Gastrocnemius medialis (tissue), 4 donors: ENCODE results near the gene ROBO2. TPM values are rescaled to one million over a fixed set of nuclear protein-coding genes. Genes with fewer than 3 reads are reported as not detected.

Source experiments
- ATAC-seq, 2 donors: fragments of 150-250 bp; one replicate each; pipeline ENCODE4 v1.9.1; 2016
- DNase-seq, 2 donors: peaks; one replicate each; pipeline ENCODE4 v3.0.0-alpha.2; 2019
- H3K27ac ChIP-seq, 4 donors: fragments of 200-600 bp; sonication (generic); 1 replicate in 1 of 4; 2 replicates in 3 of 4; pipeline ENCODE4 v1.5.1; 2016 to 2018; ENCODE audit warnings: mild to moderate bottlenecking in 2 of 4, moderate library complexity in 1 of 4
- H3K27me3 ChIP-seq, 3 donors: fragments of 200-600 bp; sonication (generic) in 2 of 3; 1 replicate in 1 of 3; 2 replicates in 2 of 3; pipeline versions ENCODE4 v1.5.1 to v1.6.0; 2016 to 2019; ENCODE audit warnings: mild to moderate bottlenecking in 1 of 3, moderate library complexity in 1 of 3
- H3K36me3 ChIP-seq, 2 donors: fragments of 200-600 bp; sonication (generic) in 1 of 2; one replicate each; pipeline ENCODE4 v1.5.1; 2017 to 2018
- H3K4me1 ChIP-seq, 2 donors: fragments of 200-600 bp; sonication (generic) in 1 of 2; one replicate each; pipeline ENCODE4 v1.5.1; 2016 to 2017; ENCODE audit warnings: mild to moderate bottlenecking in 2 of 2
- H3K4me3 ChIP-seq, 4 donors: fragments of 200-600 bp; sonication (generic) in 3 of 4; 1 replicate in 1 of 4; 2 replicates in 3 of 4; pipeline ENCODE4 v1.5.1; 2016 to 2019; ENCODE audit warnings: mild to moderate bottlenecking in 2 of 4
- H3K9me3 ChIP-seq, 3 donors: fragments of 200-600 bp; sonication (generic) in 2 of 3; 1 replicate in 1 of 3; 2 replicates in 2 of 3; pipeline ENCODE4 v1.5.1; 2016 to 2019
- CTCF ChIP-seq, 5 experiments: fragments of 450-650 bp in 3 of 5; fragments of 200-600 bp in 2 of 5; sonication (generic) in 2 of 5; IDR thresholded peaks in 4 of 5; conservative IDR thresholded peaks in 1 of 5; 1 replicate in 4 of 5; 2 replicates in 1 of 5; pipeline ENCODE4 v1.5.1; 2016 to 2019; ENCODE audit warnings: antibody characterized with exemption in 5 of 5, mild to moderate bottlenecking in 3 of 5, moderate library complexity in 3 of 5
- POLR2A ChIP-seq, 2 donors: fragments of 450-650 bp; IDR thresholded peaks; one replicate each; pipeline ENCODE4 v1.6.1; 2017; ENCODE audit warnings: antibody characterized with exemption in 2 of 2, mild to moderate bottlenecking in 2 of 2, moderate library complexity in 2 of 2
- in situ Hi-C, 4 donors: fragments of 200-750 bp; cut with MboI; loops; one replicate each; pipeline versions ENCODE4 v1.15.0 to v1.8.0; 2017; ENCODE audit warnings: low sequenced_read_pairs in 4 of 4
- intact Hi-C: fragments of 100-400 bp; cut with DNase I; formaldehyde crosslinking; loops from one replicate; pipeline ENCODE4 v1.15.1; 2023; ENCODE audit warnings: low total_unique reads
- total RNA-seq, 4 donors: library from RNA; depleted of rRNA; stranded (reverse); fragments of >200 nt; gene quantifications; one replicate each; pipeline versions ENCODE4 v1.1.0 to v1.2.3, GENCODE V29; 2016

Gene ROBO2
- total RNA-seq, 4 donors from 2014 or later, result 0.07 TPM; not detected in 3

GRCh38 chr3:77028005-77028404 is 11.9 kb upstream of the ROBO2 start:
- Histone ChIP-seq H3K27ac (no peak overlapping the region), H3K4me3 (no peak overlapping the region), H3K9me3 (no peaks in the 10 kb centered on the region), H3K36me3 (no peaks in the 10 kb centered on the region), H3K4me1 (no peaks in the 10 kb centered on the region), H3K27me3 (no peaks in the 10 kb centered on the region)
- no peak for ATAC-seq
- DNase-seq, result no peak
- intact Hi-C loops, result no loop called here
- TF ChIP-seq POLR2A (IDR thresholded peaks at IDR 0.05) (no peak), CTCF (IDR thresholded peaks at IDR 0.05 in 4 of 5, conservative IDR thresholded peaks at IDR 0.05 in 1 of 5) (no peak)
- in situ Hi-C loops, result loop anchor here in 1 of 4 donors (25.0 kb wide), 1 partner anchor 1609 kb away; no protein-coding TSS in a partner anchor

- TF ChIP-seq POLR2A (IDR thresholded peaks at IDR 0.05) (no peak), CTCF (IDR thresholded peaks at IDR 0.05 in 4 of 5, conservative IDR thresholded peaks at IDR 0.05 in 1 of 5) (peak; percentile 5 to 52 (median 38))
- ATAC-seq, result peak; percentile 74 to 83
- in situ Hi-C loops (loop anchor here in 2 of 4 donors (10.0 to 25.0 kb wide), 2 partner anchors 216 to 1599 kb away; no protein-coding TSS in a partner anchor), intact Hi-C loops (loop anchor here (1.0 kb wide), 1 partner anchor 217 kb away; no protein-coding TSS in a partner anchor)
- peak overlapping the region; percentile 29 to 47 (median 41) for H3K4me3 ChIP-seq
- no peaks in the 10 kb centered on the region for H3K9me3 ChIP-seq
- H3K27ac ChIP-seq, result no peak overlapping the region
- H3K27me3 ChIP-seq, result peaks cover 23 to 26% (median 25%) of the 10 kb centered on the region in 3 donors
- peak; percentile 11 to 19 for DNase-seq
- no peaks in the 10 kb centered on the region for H3K4me1 ChIP-seq
- H3K36me3 ChIP-seq, result no peaks in the 10 kb centered on the region
These were observed 1.4 kb upstream of the ROBO2 start for GRCh38 chr3:77038468-77038929.

GRCh38 chr3:77038930-77039605 is 831 bp upstream of the ROBO2 start:
- no peak overlapping the region for H3K27ac ChIP-seq
- no peaks in the 10 kb centered on the region for H3K9me3 ChIP-seq
- TF ChIP-seq CTCF (IDR thresholded peaks at IDR 0.05 in 4 of 5, conservative IDR thresholded peaks at IDR 0.05 in 1 of 5) (no peak), POLR2A (IDR thresholded peaks at IDR 0.05) (no peak)
- H3K27me3 ChIP-seq, result peaks cover 23 to 26% (median 25%) of the 10 kb centered on the region in 3 donors
- no peak for ATAC-seq
- intact Hi-C loops, result loop anchor here (1.0 kb wide), 1 partner anchor 216 kb away; no protein-coding TSS in a partner anchor
- no peaks in the 10 kb centered on the region for H3K4me1 ChIP-seq
- in situ Hi-C loops, result loop anchor here in 2 of 4 donors (10.0 to 25.0 kb wide), 2 partner anchors 216 to 1598 kb away; no protein-coding TSS in a partner anchor
- no peak for DNase-seq
- H3K36me3 ChIP-seq, result no peaks in the 10 kb centered on the region
- peak overlapping the region; percentile 29 to 47 (median 41) for H3K4me3 ChIP-seq

- in situ Hi-C loops, result loop anchor here in 2 of 4 donors (5.0 to 25.0 kb wide), 3 partner anchors 215 to 1597 kb away; no protein-coding TSS in a partner anchor
- no peak for TF ChIP-seq CTCF (IDR thresholded peaks at IDR 0.05 in 4 of 5, conservative IDR thresholded peaks at IDR 0.05 in 1 of 5)
These were observed 317 bp downstream of the ROBO2 start for GRCh38 chr3:77040216-77040615.

More at GRCh38 chr3:77040216-77040615, 317 bp downstream of the ROBO2 start:
- no peaks in the 10 kb centered on the region for H3K9me3 ChIP-seq
- H3K36me3 ChIP-seq, result no peaks in the 10 kb centered on the region
- ATAC-seq, result no peak
- peak overlapping the region; percentile 29 to 47 (median 41) for H3K4me3 ChIP-seq
- H3K4me1 ChIP-seq, result no peaks in the 10 kb centered on the region
- DNase-seq, result no peak
- H3K27ac ChIP-seq, result no peak overlapping the region
- intact Hi-C loops, result no loop called here
- H3K27me3 ChIP-seq, result peaks cover 23 to 26% (median 25%) of the 10 kb centered on the region in 3 donors
